Liver (tissue), 9 donors: ENCODE measurements around the gene SH3GL3. TPM values are rescaled to one million over a fixed set of nuclear protein-coding genes. Genes with fewer than 3 reads are reported as not detected.

Experiments used
- DNase-seq: peaks from one replicate; pipeline ENCODE4 v3.0.0-alpha.2; 2017; ENCODE audit warnings: low spot score
- H3K27ac ChIP-seq, 2 donors: one replicate each; pipeline ENCODE4 v1.7.0; 2013; ENCODE audit warnings: inconsistent platforms in 2 of 2, low read length in 2 of 2, control low read depth in 1 of 2, low read depth in 1 of 2, mild to moderate bottlenecking in 1 of 2
- H3K27me3 ChIP-seq, 4 donors: one replicate each; pipeline versions ENCODE4 v1.6.1 to v1.7.0; 2013; ENCODE audit warnings: low read length in 3 of 4, inconsistent platforms in 1 of 4, mild to moderate bottlenecking in 1 of 4, moderate library complexity in 1 of 4; ENCODE audit not compliant: control insufficient read depth in 4 of 4, insufficient read depth in 4 of 4
- H3K36me3 ChIP-seq, 4 donors: one replicate each; pipeline versions ENCODE4 v1.6.1 to v1.7.0; 2013; ENCODE audit warnings: low read length in 3 of 4, mild to moderate bottlenecking in 3 of 4, low read depth in 1 of 4, moderate library complexity in 1 of 4; ENCODE audit not compliant: control insufficient read depth in 4 of 4, insufficient read depth in 3 of 4
- H3K4me1 ChIP-seq, 4 donors: one replicate each; pipeline versions ENCODE4 v1.6.1 to v1.7.0; 2013; ENCODE audit warnings: low read length in 3 of 4, mild to moderate bottlenecking in 3 of 4, moderate library complexity in 1 of 4; ENCODE audit not compliant: control insufficient read depth in 4 of 4, insufficient read depth in 4 of 4
- H3K4me3 ChIP-seq, 3 donors: one replicate each; pipeline versions ENCODE4 v1.6.1 to v1.7.0; 2013; ENCODE audit warnings: low read length in 3 of 3, control low read depth in 1 of 3, low read depth in 1 of 3, mild to moderate bottlenecking in 1 of 3
- H3K9ac ChIP-seq, 2 donors: one replicate each; pipeline ENCODE4 v1.7.0; 2013; ENCODE audit warnings: low read length in 2 of 2, mild to moderate bottlenecking in 2 of 2, moderate library complexity in 2 of 2, control low read depth in 1 of 2, low read depth in 1 of 2
- H3K9me3 ChIP-seq, 4 donors: one replicate each; pipeline versions ENCODE4 v1.6.1 to v1.7.0; 2013; ENCODE audit warnings: low read length in 3 of 4; ENCODE audit not compliant: control insufficient read depth in 4 of 4
- CTCF ChIP-seq: fragments of 150-350 bp; IDR thresholded peaks from 2 replicates; pipeline ENCODE4 v1.5.1; 2017; ENCODE audit warnings: improper control_type of control experiment, low read depth, low read length; ENCODE audit not compliant: missing input control
- EGR1 ChIP-seq, 2 donors: IDR thresholded peaks; 2 replicates each; pipeline ENCODE4 v1.6.1; 2016 to 2018; ENCODE audit warnings: antibody characterized with exemption in 2 of 2, low read depth in 2 of 2
- FOXA1 ChIP-seq: IDR thresholded peaks from 2 replicates; pipeline ENCODE4 v1.6.1; 2016; ENCODE audit warnings: antibody characterized with exemption
- FOXA2 ChIP-seq: IDR thresholded peaks from 2 replicates; pipeline ENCODE4 v1.6.1; 2016; ENCODE audit warnings: antibody characterized with exemption
- GABPA ChIP-seq, 2 donors: IDR thresholded peaks in 1 of 2; conservative IDR thresholded peaks in 1 of 2; 2 replicates each; pipeline ENCODE4 v1.6.1; 2016; ENCODE audit warnings: antibody characterized with exemption in 2 of 2, mild to moderate bottlenecking in 1 of 2, moderate library complexity in 1 of 2
- HNF4A ChIP-seq, 2 donors: conservative IDR thresholded peaks; 2 replicates each; pipeline ENCODE4 v1.6.1; 2016; ENCODE audit warnings: antibody characterized with exemption in 2 of 2, mild to moderate bottlenecking in 2 of 2
- HNF4G ChIP-seq: IDR thresholded peaks from 2 replicates; pipeline ENCODE4 v1.6.1; 2016; ENCODE audit warnings: antibody characterized with exemption
- JUND ChIP-seq, 2 donors: IDR thresholded peaks; 2 replicates each; pipeline ENCODE4 v1.6.1; 2016; ENCODE audit warnings: antibody characterized with exemption in 2 of 2
- MAX ChIP-seq: IDR thresholded peaks from 2 replicates; pipeline ENCODE4 v1.6.1; 2016; ENCODE audit warnings: antibody characterized with exemption
- NR2F2 ChIP-seq: IDR thresholded peaks from 2 replicates; pipeline ENCODE4 v1.6.1; 2016; ENCODE audit warnings: antibody characterized with exemption
- RAD21 ChIP-seq, 2 donors: IDR thresholded peaks; 2 replicates each; pipeline ENCODE4 v1.6.1; 2016; ENCODE audit warnings: antibody characterized with exemption in 2 of 2, mild to moderate bottlenecking in 2 of 2
- RXRA ChIP-seq, 2 donors: IDR thresholded peaks; 2 replicates each; pipeline ENCODE4 v1.6.1; 2017 to 2018; ENCODE audit warnings: antibody characterized with exemption in 2 of 2, mild to moderate bottlenecking in 1 of 2
- SP1 ChIP-seq: IDR thresholded peaks from 2 replicates; pipeline ENCODE4 v1.6.1; 2018; ENCODE audit warnings: antibody characterized with exemption, mild to moderate bottlenecking
- TAF1 ChIP-seq: conservative IDR thresholded peaks from 2 replicates; pipeline ENCODE4 v1.6.1; 2016; ENCODE audit warnings: antibody characterized with exemption, mild to moderate bottlenecking
- YY1 ChIP-seq: IDR thresholded peaks from 2 replicates; pipeline ENCODE4 v1.6.1; 2016; ENCODE audit warnings: antibody characterized with exemption, mild to moderate bottlenecking
- ZBTB33 ChIP-seq: IDR thresholded peaks from 2 replicates; pipeline ENCODE4 v1.6.1; 2016; ENCODE audit warnings: antibody characterized with exemption
- WGBS: extraction: QIAGEN DNeasy Blood & Tissue Kit; methylation state at CpG from one replicate; pipeline ENCODE4 v1.1.7; 2013; 5-methylcytosine and 5-hydroxymethylcytosine counted together
- polyA plus RNA-seq, 2 donors: library from polyadenylated mRNA; stranded (reverse) in 1 of 2; unstranded in 1 of 2; fragments of 200-250 nt in 1 of 2; fragments of >200 nt in 1 of 2; fragmentation: Nextera tagmentation in 1 of 2; extraction: Ambion mirVana in 1 of 2; gene quantifications; one replicate each; pipeline versions ENCODE4 v1.2.1 to v1.2.3, GENCODE V29; 2013 to 2015
- total RNA-seq, 2 donors: library from RNA; depleted of rRNA; stranded (reverse); fragments of >200 nt; gene quantifications; one replicate each; pipeline ENCODE4 v1.2.3, GENCODE V29; 2014
- TF ChIP-seq, protein P1 (sequence below): IDR thresholded peaks from 2 replicates; pipeline ENCODE4 v1.6.1; 2016; ENCODE audit warnings: antibody characterized with exemption, mild to moderate bottlenecking
- TF ChIP-seq, protein P2 (sequence below): IDR thresholded peaks from 2 replicates; pipeline ENCODE4 v1.6.1; 2016; ENCODE audit warnings: antibody characterized with exemption
- donor health status: healthy.
- donor health status: healthy.
- donor health status: healthy.
- donor health status: healthy.
- donor health status: healthy.

The SH3GL3 gene
- total and polyA plus RNA-seq, 4 donors: 0.23 TPM; not detected in 3

GRCh38 chr15:83526319-83526718, 79.2 kb downstream of the SH3GL3 start (continued):
- TF ChIP-seq, protein P1, sequence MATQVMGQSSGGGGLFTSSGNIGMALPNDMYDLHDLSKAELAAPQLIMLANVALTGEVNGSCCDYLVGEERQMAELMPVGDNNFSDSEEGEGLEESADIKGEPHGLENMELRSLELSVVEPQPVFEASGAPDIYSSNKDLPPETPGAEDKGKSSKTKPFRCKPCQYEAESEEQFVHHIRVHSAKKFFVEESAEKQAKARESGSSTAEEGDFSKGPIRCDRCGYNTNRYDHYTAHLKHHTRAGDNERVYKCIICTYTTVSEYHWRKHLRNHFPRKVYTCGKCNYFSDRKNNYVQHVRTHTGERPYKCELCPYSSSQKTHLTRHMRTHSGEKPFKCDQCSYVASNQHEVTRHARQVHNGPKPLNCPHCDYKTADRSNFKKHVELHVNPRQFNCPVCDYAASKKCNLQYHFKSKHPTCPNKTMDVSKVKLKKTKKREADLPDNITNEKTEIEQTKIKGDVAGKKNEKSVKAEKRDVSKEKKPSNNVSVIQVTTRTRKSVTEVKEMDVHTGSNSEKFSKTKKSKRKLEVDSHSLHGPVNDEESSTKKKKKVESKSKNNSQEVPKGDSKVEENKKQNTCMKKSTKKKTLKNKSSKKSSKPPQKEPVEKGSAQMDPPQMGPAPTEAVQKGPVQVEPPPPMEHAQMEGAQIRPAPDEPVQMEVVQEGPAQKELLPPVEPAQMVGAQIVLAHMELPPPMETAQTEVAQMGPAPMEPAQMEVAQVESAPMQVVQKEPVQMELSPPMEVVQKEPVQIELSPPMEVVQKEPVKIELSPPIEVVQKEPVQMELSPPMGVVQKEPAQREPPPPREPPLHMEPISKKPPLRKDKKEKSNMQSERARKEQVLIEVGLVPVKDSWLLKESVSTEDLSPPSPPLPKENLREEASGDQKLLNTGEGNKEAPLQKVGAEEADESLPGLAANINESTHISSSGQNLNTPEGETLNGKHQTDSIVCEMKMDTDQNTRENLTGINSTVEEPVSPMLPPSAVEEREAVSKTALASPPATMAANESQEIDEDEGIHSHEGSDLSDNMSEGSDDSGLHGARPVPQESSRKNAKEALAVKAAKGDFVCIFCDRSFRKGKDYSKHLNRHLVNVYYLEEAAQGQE: no peak
- TF ChIP-seq CTCF: no peak

GRCh38 chr15:83533410-83533962, 86.3 kb downstream of the SH3GL3 start:
- no peaks in the 10 kb centered on the region for H3K4me1 ChIP-seq
- TF ChIP-seq, protein P2, sequence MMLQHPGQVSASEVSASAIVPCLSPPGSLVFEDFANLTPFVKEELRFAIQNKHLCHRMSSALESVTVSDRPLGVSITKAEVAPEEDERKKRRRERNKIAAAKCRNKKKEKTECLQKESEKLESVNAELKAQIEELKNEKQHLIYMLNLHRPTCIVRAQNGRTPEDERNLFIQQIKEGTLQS: no peak
- TF ChIP-seq MAX (no peak), ZBTB33 (no peak), RXRA (IDR thresholded peaks at IDR 0.05) (no peak), SP1 (no peak), YY1 (no peak), TAF1 (no peak), FOXA1 (no peak), HNF4A (conservative IDR thresholded peaks at IDR 0.05) (no peak), FOXA2 (no peak), GABPA (IDR thresholded peaks at IDR 0.05 in 1 of 2, conservative IDR thresholded peaks at IDR 0.05 in 1 of 2) (no peak), JUND (IDR thresholded peaks at IDR 0.05) (no peak), HNF4G (no peak), RAD21 (IDR thresholded peaks at IDR 0.05) (no peak), NR2F2 (no peak), EGR1 (IDR thresholded peaks at IDR 0.05; ENCODE audit: low read depth in 2 of 2) (no peak), CTCF (no peak)
- TF ChIP-seq, protein P1: no peak
- H3K9ac ChIP-seq: no peak overlapping the region
- WGBS: 61% methylated on average over 4 of the region's 4 CpGs
- no peaks in the 10 kb centered on the region for H3K36me3 ChIP-seq
- no peak overlapping the region for H3K4me3 ChIP-seq
- H3K27ac ChIP-seq: no peak overlapping the region
- DNase-seq: no peak
- H3K27me3 ChIP-seq: peaks cover 0 to 12% (median under 1%) of the 10 kb centered on the region in 4 donors
- H3K9me3 ChIP-seq: peaks cover 0 to 5% (median 3%) of the 10 kb centered on the region in 4 donors
